BLaER1 (cell line): ENCODE results near the gene CD9.
A peak's percentile ranks its signal among the peaks of the same experiment; 100 is the strongest.

Source experiments
- H3K27ac ChIP-seq: shearing (Covaris generic); formaldehyde crosslinking; 2 replicates; pipeline ENCODE4 v1.8.1; 2022
- H3K27me3 ChIP-seq: shearing (Covaris generic); formaldehyde crosslinking; 2 replicates; pipeline ENCODE4 v1.8.1; 2022
- H3K36me3 ChIP-seq: shearing (Covaris generic); formaldehyde crosslinking; 2 replicates; pipeline ENCODE4 v1.8.1; 2022
- H3K4me1 ChIP-seq: shearing (Covaris generic); formaldehyde crosslinking; 2 replicates; pipeline ENCODE4 v1.8.1; 2022
- H3K4me2 ChIP-seq: shearing (Covaris generic); formaldehyde crosslinking; 2 replicates; pipeline ENCODE4 v1.8.1; 2022
- H3K4me3 ChIP-seq: shearing (Covaris generic); formaldehyde crosslinking; 2 replicates; pipeline ENCODE4 v1.8.1; 2022
- H3K9ac ChIP-seq: shearing (Covaris generic); formaldehyde crosslinking; 2 replicates; pipeline ENCODE4 v1.8.1; 2022
- H3K9me3 ChIP-seq: shearing (Covaris generic); formaldehyde crosslinking; 2 replicates; pipeline ENCODE4 v1.8.1; 2022
- H4K20me1 ChIP-seq: shearing (Covaris generic); formaldehyde crosslinking; 2 replicates; pipeline ENCODE4 v1.8.1; 2022
- Cebpa-rat ChIP-seq: shearing (Covaris generic); IDR thresholded peaks from 2 replicates; pipeline ENCODE4 v1.8.1; 2022

Gene CD9

DNA sequence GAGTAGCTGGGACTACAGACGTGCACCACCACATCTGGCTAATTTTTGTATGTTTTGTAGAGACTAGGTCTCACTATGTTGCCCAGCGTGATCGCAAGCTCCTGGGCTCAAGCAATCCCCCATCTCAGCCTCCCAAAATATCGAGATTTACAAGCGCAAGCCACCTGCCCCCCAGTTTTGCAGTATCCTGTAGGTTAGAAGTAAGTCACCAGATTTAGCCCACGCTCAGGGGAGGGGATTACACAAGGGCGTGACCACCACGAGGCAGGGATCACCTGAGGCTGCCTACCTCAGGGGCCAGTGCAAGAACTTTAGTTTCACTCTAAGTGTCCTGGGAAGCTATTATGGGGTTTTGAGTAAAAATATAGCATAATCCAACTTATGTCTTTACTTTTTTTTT lies 71.1 kb downstream of the CD9 start:
- no peaks in the 10 kb centered on the region for H3K9me3 ChIP-seq
- peaks cover 46% of the 10 kb centered on the region for H3K4me1 ChIP-seq
- no peaks in the 10 kb centered on the region for H4K20me1 ChIP-seq
- H3K4me2 ChIP-seq: no peak overlapping the region
- H3K9ac ChIP-seq: no peak overlapping the region
- no peaks in the 10 kb centered on the region for H3K36me3 ChIP-seq
- H3K27me3 ChIP-seq: no peaks in the 10 kb centered on the region
- H3K27ac ChIP-seq: no peak overlapping the region
- TF ChIP-seq Cebpa-rat: no peak
- H3K4me3 ChIP-seq: no peak overlapping the region

GRCh38 chr12:6272300-6273204 lies 72.4 kb downstream of the CD9 start:
- Histone ChIP-seq H3K36me3 (no peaks in the 10 kb centered on the region), H3K4me3 (no peak overlapping the region), H3K27ac (no peak overlapping the region), H3K9ac (no peak overlapping the region), H3K4me1 (peaks cover 34% of the 10 kb centered on the region), H4K20me1 (no peaks in the 10 kb centered on the region), H3K27me3 (no peaks in the 10 kb centered on the region), H3K9me3 (no peaks in the 10 kb centered on the region), H3K4me2 (peak overlapping the region; percentile 45)
- TF ChIP-seq Cebpa-rat: no peak

GRCh38 chr12:6273205-6273540 lies 73.0 kb downstream of the CD9 start:
- H3K4me1 ChIP-seq: peaks cover 34% of the 10 kb centered on the region
- no peaks in the 10 kb centered on the region for H4K20me1 ChIP-seq
- no peak overlapping the region for H3K4me3 ChIP-seq
- H3K4me2 ChIP-seq: peak overlapping the region; percentile 45
- H3K27ac ChIP-seq: no peak overlapping the region
- H3K9ac ChIP-seq: no peak overlapping the region
- TF ChIP-seq Cebpa-rat: no peak
- no peaks in the 10 kb centered on the region for H3K9me3 ChIP-seq
- no peaks in the 10 kb centered on the region for H3K27me3 ChIP-seq
- H3K36me3 ChIP-seq: no peaks in the 10 kb centered on the region

DNA sequence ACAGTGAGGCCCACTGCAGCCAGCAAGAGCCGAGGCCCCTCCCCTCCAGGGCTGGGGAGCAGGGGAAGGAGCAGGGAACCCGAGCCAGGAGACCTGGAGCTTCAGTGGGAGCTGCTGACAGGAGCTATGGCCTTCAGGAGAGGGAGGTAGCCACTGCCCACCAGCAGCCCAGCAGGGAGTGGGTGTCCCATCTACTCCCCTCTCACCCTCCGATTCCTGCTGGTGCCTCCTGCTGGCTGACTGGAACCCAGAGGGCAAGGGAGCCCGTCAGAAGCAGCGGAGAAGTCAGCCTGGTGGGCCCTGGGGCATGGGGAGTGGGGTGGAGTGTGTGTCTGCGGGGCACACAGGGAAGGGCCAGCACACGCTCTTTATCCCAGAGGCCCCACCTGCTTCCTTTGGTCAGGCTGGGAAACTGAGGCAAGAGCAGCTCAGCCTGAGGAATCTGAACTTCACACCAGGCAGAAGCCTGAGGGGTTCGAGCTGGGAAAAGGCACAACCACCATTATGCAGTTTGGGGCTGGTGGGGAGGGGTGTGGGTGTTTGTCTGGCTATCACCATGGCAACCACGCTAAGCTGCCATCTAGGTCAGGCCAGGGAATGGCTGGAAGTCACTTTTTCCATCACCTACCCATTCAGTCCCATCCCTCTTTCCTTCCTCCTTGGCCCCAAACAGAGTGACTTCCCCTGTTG lies 73.5 kb downstream of the CD9 start:
- Histone ChIP-seq H3K9ac (no peak overlapping the region), H3K4me3 (no peak overlapping the region), H3K36me3 (no peaks in the 10 kb centered on the region), H3K9me3 (no peaks in the 10 kb centered on the region), H3K27ac (no peak overlapping the region), H3K4me2 (peak overlapping the region; percentile 45; the same call in 1 of the 2 replicates), H3K4me1 (peaks cover 34% of the 10 kb centered on the region), H3K27me3 (no peaks in the 10 kb centered on the region), H4K20me1 (no peaks in the 10 kb centered on the region)
- TF ChIP-seq Cebpa-rat: no peak

GRCh38 chr12:6274231-6275221 lies 74.3 kb downstream of the CD9 start:
- no peaks in the 10 kb centered on the region for H3K36me3 ChIP-seq
- no peak for TF ChIP-seq Cebpa-rat
- H3K9me3 ChIP-seq: no peaks in the 10 kb centered on the region
- no peaks in the 10 kb centered on the region for H3K27me3 ChIP-seq
- peaks cover 42% of the 10 kb centered on the region for H3K4me1 ChIP-seq
- H3K4me2 ChIP-seq: peak overlapping the region; percentile 30; the same call in 1 of the 2 replicates
- no peak overlapping the region for H3K4me3 ChIP-seq
- H3K9ac ChIP-seq: no peak overlapping the region
- H3K27ac ChIP-seq: no peak overlapping the region
- no peaks in the 10 kb centered on the region for H4K20me1 ChIP-seq

DNA sequence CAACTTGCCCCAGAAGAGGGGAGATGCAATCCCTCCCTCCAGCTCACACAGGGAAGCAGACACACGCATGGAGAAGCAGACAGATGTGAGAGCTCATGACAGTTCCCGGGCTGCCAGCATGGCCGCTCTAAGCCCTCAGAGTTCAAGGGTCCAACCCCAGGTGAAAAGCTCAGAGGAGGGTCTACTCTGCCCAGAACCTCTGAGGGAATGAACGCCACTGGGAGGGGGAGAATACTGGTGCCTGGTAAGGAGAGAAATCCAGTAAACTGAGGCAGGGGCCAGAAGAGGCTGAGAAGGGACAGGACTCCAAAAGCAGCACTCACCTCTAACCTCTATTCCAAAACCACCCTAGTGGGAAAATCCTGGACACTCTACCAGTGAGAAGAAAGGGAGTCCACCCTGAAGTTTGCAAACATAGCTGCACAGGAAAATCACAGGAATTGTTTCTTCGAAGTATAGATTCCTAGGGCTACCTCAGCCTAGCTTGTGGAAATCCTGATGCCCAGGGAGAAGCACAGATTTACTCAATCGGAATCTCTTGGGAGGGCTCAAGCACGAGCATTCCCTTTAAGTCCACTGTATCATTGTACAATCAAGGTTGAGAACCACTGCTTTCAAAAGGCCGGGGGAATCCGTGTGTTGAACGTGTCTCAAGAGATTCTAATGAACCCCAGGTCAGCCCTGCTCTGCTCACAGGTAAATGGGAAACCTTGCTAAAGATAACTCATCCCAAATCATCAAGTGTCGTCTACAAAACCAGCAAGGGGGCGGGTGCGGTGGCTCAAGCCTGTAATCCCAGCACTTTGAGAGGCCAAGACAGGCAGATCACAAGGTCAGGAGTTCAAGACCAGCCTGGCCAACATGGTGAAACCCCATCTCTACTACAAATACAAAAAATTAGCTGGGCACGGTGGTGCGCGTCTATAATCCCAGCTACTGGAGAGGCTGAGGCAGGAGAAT lies 76.0 kb downstream of the CD9 start:
- H3K27me3 ChIP-seq: no peaks in the 10 kb centered on the region

GRCh38 chr12:6276956-6277620 lies 76.9 kb downstream of the CD9 start:
- H3K27me3 ChIP-seq: no peaks in the 10 kb centered on the region
- no peak overlapping the region for H3K4me2 ChIP-seq
- H3K9ac ChIP-seq: no peak overlapping the region
- H3K4me1 ChIP-seq: peaks cover 66% of the 10 kb centered on the region
- no peak overlapping the region for H3K4me3 ChIP-seq
- no peak overlapping the region for H3K27ac ChIP-seq
- no peak for TF ChIP-seq Cebpa-rat
- H3K9me3 ChIP-seq: no peaks in the 10 kb centered on the region
- no peaks in the 10 kb centered on the region for H4K20me1 ChIP-seq
- no peaks in the 10 kb centered on the region for H3K36me3 ChIP-seq

More for the DNA sequence above, 76.0 kb downstream of the CD9 start:
- H3K9me3 ChIP-seq: no peaks in the 10 kb centered on the region
- H3K36me3 ChIP-seq: no peaks in the 10 kb centered on the region
- H3K4me3 ChIP-seq: no peak overlapping the region
- no peak for TF ChIP-seq Cebpa-rat
- H3K4me1 ChIP-seq: peaks cover 58% of the 10 kb centered on the region
- no peak overlapping the region for H3K9ac ChIP-seq
- no peaks in the 10 kb centered on the region for H4K20me1 ChIP-seq
- no peak overlapping the region for H3K4me2 ChIP-seq
- H3K27ac ChIP-seq: no peak overlapping the region

DNA sequence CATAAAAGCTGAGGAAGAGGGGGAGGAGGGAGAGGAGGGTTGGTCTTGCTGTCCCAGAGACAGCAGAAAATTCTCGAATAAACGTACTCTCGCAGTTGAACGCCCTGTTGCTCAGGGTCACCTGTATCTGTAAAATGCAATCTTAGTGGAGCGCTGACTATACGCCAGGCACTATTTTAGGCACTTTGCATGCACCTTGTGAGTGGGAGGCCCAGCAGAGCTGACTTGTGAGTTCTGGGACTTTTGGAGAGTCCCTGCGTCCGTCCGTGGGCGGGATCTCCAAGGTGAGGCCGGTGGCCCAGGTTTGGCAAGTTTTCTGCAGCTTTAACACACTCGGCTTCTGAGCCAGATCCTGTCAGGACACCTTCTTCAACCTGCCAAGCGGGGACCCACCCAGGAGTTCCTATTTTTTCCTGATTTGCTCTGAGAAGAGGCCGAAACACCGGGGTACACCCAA lies 77.8 kb downstream of the CD9 start:
- Histone ChIP-seq H3K4me2 (peak overlapping the region; percentile 96), H4K20me1 (no peaks in the 10 kb centered on the region), H3K36me3 (no peaks in the 10 kb centered on the region), H3K27ac (peak overlapping the region; percentile 79), H3K9ac (peak overlapping the region; percentile 78), H3K27me3 (no peaks in the 10 kb centered on the region), H3K9me3 (no peaks in the 10 kb centered on the region), H3K4me3 (peak overlapping the region; percentile 70), H3K4me1 (peaks cover 60% of the 10 kb centered on the region)
- TF ChIP-seq Cebpa-rat: no peak
